ENCODE results near the gene THTPA. TPM values are rescaled to one million over a fixed set of nuclear protein-coding genes. Genes with fewer than 3 reads are reported as not detected.
"Not testable (repeated sequence)": the region's sequence is repeated elsewhere in the genome, so short reads cannot be mapped to it uniquely, and the experiment has no call there.

Gene THTPA
- total RNA-seq, 1 experiment from 2014 or later: 12.4 TPM

DNA sequence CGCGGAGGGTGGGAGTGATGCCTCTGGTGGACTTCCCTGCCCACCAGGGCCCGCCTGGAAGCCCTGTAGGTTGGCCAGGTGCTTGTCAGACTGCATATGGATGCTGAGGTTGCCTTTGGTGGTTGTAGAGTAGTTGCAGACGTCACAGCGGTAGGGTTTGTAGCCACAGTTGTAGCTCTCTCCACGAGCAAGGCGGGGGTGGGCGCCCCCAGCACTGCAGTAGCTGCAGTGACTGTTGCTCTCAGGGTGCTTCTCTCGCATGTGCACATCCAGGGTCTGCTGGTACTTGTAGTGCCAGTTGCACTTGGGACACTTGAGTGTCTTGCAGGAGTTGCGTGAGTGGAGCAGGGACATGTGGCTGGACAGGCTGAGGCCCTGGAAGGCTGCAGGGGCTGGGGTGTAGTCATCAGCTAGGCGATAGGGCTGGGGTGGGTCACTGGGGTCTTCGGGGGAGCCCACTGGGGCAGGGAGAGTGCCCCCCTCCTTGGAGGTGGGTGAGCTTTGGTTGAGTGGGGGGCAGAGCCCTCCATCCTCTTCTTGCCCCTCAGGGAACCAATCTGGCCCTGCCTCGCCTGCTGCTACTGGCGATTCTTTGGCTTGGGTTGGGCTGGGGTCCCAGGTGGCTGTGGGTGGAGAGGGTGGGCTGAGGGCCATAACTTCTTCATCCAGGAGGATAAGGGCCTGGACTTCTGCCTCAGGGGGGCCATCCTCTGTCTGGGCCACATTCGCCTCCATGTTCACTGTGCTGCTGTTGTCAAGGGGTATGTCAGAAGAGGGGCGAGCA lies 22.2 kb upstream of the THTPA start:
- no peak for DNase-seq (ENCODE audit: low read depth)

DNA sequence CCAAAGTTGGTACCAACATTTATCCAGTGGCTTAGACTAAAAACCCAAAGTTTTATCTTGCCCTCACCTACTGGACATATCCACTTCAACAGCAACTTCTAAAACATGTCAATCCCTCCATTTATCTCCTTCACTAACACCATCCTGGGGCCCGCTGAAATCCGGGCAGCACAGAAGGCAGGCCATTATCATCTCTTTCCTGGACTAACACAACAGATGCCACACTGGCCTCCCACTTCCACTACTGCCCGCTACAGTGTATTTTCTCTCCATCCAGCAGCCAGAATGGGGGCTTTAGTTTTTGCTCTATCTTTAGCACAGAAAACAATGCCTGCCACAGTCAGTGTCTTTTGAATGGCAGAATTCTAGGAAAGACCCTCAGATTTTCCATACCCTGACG lies 20.1 kb upstream of the THTPA start:
- no peak for DNase-seq (ENCODE audit: low read depth)

DNA sequence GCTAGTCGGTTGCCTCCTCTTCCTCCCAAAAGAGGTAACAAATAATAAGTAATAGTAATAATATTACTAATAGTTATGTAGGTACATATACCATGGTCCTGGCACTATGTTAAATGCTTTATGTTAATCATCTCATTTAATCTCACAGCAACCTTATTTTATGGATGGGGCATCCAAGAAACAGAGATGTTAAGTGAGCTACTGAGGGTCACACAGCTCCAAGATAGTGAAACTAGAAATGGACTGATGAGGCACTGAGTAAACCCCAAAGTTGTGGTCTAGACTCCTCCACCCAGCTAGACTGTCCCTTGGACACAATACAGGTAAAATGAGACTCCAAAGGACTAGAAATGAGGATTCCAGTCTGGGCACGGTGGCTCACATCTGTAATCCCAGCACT lies 19.6 kb upstream of the THTPA start:
- DNase-seq (ENCODE audit: low read depth): no peak

DNA sequence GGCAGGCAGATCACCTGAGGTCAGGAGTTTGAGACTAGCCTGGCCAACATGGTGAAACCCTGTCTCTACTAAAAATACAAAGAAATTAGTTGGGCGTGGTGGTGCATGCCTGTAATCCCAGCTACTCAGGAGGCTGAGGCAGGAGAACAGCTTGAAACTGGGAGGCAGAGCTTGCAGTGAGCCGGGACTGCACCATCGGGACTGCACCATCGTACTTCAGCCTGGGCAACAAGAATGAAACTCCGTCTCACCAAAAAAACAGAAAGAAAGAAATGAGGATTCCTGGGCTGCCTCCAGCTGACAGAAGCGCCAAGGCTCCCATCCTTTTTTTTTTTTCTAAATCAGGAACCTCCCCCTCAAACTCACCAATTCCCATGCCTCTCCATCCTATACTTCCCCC lies 19.2 kb upstream of the THTPA start:
- DNase-seq (ENCODE audit: low read depth): not testable (repeated sequence)

DNA sequence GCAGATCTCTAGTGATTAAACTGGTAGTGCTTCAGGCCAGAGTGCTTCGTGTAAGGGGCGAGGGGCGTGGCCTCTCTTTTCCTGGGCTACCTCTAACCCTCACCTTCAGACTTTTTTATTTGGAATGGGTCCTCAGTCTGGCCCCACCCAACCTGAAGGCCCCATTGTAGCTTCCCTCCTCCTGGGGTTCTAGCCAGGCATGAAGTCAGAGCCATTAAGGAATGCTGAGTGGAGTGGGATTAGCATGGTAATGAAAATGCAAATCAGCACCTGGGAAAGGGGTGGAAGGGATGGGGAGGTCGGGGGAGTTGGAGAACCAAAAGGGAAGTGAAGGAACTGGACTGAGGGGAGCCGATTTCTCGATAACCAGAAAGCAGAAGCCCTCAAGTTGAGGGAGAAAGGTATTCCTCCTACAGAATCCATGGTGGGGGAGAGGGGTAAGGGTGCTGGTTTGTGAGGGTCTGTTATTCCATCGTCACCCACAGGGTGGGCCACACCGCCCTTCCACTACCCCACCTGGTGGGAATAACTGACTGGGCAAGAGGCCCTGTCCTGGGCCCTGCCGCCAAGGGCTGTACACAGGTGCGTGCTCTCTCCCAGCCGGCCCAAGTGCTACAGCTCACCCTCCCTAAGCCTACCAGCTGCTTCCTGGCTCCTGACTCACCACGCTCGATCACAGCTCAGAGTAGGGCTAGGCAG lies 18.6 kb upstream of the THTPA start:
- no peak for DNase-seq (ENCODE audit: low read depth)

DNA sequence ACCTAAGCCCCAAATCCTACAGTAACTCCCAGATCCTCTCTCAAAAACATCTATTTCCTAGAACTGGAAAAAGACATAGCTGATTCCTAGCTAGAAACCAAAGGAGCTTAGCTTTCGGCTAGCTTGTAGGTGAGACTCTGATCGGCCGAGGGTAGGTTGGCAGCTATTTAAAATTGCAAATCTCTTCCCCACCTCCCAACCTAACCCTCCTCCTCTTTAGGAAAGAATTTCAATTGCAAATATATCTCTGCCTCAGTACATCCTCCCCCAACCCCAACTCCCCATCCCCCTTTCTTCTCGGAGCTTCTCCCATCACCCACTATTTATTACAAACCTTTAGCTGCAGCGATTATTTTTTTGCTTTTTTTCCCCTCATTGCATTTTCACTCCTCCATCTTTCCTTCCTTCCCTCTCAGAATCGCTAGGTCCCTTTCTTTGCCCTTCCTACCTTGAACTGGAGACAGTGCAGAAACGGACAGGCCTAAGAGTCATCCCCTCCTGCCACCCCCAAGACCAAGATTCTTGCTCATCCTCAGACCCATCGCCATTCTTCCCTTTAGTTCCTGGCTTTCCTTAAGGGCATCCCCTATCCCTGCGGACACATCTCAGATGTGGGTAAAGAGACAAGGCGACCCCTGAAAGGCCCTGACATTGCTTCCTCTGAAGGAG lies 17.9 kb upstream of the THTPA start:
- DNase-seq (ENCODE audit: low read depth): no peak

DNA sequence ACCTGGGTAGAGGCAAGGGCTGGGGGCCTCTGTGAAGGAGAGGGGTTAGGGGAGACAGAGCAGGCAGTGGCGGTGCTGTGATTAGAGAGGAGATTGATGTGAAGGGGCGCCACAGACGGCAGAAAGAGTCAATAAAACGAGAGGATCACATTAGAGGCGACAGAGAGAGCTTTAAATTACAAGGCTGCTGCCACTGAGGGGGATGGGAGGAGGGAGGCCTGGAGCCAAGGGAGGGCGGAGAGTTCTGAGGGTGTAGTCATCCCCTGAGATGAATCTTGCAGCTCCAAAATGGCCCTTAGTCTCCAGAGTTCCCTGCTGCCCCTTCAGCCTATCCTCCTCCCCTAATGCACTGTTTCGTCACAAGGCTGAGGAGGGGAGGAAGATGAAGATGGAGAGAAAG lies 17.3 kb upstream of the THTPA start:
- no peak for DNase-seq (ENCODE audit: low read depth)

DNA sequence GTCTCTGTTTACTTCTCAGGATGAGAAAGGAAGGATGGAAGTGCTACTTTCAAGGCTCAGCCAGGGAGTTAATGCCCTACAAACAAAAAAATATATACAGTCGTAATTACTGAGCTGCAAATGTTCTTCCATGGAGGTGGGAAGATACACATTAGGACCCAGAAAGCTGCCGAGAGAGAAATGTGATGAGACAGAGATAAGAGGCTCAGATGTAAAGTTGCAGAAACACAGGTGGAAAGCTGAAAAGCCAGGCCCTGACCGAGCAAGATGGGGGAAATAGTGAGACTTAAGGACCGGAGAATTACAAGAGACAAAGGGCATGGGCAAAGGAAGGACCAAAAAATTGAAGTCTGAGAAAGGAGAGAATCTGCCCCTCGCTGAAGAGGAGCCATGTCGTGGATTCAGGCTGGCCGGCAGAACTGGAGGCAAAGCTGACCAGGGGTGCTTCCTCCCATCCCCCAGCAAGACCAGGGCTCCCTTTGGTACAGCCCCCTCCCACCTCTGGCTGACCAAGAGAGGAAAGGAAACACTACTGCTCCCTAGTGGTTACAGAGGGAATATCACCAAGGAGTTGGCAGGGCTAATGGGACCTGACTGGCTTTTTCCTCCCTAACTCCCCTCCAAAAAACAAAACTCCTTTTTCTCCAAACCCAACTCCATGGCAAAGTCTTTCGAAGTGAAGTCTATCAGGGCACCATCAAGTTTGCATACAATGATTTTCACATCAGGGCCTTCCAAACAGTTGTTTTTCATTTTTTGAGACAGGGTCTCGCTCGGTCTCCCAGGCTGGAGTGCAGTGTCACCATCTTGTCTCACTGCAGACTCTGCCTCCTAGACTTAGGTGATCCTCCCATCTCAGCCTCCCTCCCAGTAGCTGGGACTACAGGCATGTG lies 16.6 kb upstream of the THTPA start:
- DNase-seq (ENCODE audit: low read depth): peak; percentile 28

DNA sequence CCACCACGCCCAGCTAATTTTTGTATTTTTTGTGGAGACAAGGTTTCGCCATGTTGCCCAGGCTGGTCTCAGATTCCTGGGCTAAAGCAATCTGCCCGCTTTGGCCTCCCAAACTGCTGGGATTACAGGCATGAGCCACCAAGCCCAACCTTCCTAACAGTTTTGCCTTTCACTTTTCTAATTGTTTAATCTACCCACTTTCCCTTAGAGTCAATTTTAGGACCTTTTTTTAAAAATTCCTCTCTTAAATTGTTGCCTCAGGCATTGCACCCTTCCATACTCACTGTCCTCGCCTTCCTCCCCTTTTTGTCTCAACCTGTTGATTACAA lies 16.0 kb upstream of the THTPA start:
- no peak for DNase-seq (ENCODE audit: low read depth)

DNA sequence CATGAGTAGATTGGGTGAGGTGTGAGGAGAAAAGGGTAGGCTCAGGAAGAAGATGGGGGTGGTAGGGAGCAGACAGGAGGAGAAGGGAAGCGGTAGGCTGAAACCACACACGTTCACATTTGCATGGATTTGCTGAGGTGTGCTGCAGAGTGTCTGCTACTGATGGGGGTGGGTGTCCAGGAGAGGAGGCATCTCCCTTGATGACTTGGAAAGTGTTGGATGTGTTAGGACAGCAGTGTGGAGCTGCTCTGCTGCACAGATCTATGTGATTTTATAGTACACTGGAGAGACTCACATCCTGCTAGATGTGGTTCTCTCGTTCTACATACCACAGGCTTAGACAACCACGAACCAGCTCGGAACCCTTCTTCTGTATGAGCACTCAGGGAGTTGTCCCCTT lies 13.8 kb upstream of the THTPA start:
- no peak for DNase-seq (ENCODE audit: low read depth)

DNA sequence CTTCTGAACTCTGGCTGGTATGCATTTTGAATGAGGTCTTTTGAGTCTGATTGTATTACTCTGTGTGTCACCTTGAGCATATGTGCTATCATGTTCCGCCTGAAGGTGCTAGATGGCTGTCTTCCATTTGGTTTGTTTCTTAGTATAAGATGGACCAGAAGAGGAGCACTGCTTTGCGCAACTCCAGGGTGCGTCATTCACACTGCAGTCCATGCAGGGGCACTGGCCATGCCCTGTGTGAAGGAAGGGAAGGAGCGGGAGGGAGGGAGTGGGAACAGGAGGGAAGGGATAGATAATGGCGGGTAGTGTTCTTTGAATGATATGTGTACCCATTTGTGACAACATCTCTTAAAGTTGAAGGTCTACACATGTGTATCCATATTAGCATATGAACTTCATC lies 12.7 kb upstream of the THTPA start:
- no peak for DNase-seq (ENCODE audit: low read depth)

DNA sequence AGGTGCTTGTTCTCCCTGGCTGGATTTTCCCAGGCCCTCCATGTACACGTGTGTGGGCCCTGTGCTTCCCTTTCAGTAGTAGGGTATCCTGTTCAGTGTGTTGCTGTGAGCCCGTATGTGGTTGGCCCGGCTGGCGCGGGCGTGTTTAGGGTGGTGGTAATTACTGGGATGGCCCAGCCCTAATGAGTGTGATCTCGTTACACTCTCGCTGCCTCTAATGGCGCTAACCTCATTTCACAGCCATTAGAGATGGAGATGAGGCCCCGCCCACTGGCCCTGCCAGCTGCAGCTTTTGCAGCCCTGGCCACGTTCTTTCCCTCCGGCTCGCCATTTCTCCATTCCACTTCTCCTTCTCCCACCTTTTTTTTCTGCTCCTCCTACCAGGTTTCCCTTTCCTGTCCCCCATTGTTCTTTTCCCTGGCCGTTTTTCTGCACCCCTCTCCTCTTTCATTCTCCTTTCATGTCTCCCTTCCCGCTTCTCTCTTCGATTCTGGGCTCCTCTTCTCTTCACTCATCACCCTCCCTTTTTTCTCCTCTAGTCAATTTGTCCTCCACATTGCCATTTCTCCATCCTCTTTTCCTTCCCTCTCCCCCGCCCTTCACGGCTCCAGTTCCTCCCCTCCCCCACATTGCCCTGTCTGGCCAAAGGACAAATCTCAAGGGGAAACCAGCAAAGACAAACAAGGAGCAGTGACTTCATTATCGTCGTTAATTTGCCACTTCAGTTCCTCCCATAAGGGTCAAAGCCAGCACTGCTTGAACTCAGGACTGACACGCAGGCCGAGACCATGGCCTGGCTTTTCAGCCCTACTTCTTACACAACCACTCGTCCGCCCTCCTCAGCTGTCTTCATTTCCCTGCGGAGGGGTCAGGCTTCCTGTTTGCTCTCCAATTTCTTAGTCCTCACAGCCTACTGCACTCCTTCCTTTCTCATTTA lies 11.3 kb upstream of the THTPA start:
- no peak for DNase-seq (ENCODE audit: low read depth)

DNA sequence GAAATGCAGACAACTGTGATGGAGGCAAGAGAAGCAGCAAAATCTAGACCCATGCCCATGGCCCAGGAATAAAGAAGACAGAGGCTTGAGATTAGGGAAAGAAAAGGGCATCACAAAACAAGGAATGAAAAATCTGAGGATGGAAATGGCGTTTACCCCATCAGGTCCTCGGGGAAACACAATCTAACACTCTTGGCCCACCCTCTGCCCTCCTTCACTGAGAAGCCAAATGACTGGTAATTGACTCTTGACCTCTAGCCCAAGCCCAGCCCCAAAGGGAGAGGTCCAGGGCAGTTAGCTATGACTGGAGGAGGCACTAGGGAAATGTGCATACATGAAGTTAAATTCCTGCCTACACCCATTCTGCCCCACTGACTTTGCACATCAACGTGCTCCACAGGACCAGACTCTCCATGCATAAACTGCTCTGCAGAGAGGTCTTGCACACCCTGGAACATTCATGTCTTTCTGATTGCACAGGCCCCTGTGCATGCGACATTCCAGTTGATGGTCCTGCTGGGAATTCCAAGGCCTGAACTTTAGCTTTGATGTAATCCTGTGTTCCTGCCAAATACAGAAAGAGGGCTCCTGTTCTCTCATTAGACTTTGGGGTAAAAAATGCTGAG lies 10.2 kb upstream of the THTPA start:
- DNase-seq (ENCODE audit: low read depth): no peak

DNA sequence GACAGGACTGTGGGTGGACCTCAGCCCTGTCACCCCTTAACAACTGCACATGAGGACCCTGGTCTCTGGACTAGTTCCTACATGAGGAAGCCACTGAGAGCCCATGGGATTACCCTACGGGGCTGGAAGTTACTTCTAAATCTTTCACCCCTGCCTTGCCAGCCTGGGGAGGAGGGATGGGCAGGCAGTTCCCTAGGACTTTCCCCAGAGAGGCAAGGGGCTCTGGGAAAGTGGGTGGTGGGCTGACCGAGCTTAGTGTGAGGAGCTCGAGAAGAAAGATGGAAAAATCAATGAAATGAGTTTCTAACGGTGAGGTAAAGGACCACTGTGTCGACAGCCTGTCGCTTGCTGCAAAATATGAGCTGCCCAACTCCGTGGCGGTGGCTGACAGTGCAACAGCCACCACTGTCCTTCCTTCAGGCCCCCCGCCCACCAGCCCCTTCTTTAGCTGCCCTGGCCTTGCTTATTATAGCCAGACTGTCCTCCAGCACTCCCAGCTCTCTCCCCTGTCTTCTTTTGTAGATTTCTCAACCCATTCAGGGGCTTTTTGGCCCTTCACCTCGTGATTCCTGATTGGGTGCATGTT lies 9.5 kb upstream of the THTPA start:
- DNase-seq (ENCODE audit: low read depth): no peak

DNA sequence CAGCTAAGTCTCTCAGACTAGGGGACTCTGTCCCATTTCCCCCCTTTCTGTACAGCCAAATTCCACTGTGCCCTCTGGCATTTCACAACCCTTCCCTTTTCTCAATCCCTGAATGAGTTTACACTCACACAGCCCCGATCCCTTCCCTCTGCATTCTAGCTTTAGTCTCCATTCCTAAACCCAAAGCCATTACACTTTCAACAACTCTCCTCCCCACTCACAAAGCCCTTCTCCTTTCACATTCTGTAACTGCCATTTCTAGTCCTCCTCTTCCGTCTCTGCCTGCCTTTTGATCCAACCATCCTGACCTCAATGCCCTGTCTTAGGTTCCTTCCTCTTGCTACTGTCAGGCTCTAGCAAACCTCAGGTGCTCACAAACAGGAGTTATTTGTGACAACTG lies 8.1 kb upstream of the THTPA start:
- DNase-seq (ENCODE audit: low read depth): no peak

DNA sequence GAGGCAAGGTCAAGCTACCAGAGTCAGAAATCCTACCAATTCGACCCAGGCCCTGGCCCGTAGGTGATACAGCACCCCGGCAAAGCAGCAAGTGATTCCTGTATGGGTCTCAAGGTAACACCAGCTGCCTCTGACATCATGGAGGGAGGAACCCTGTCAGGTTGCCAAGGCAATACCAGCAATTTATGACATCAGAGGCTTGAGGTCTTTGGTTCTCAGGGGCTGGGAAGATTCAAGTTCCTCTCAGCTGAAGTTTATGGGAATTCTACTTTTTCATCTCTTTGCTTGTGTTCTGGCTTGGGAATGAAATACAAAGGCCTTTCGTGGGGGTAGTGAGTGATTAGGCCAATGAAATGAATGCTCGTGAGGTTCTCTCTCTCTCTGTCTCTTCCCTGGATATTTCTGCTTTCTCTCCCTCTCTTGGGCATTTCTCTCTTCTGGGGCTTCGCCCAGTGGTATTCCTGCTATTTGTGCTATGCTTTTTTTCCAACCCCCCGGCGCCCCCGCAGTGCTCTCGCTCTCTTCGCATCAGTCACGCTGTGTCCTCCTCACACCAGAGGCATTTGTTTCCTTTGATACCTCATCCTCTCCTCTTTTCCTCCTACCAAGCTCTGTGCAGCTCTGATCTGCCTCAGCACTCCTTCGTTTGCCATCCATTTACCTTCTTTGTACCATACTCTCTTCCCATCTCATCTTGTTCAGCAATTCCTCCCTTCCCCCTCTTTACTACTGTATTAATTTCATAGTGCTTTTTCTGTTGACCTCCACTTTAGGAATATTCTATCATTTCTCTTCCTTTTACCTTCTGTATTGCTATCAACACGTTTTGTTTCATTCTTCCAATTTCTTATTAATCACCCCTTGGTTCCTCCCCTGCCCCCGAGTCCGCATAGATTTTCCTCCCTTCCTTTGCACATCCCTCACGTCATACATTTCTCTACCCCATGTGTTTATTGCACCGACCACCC lies 7.4 kb upstream of the THTPA start:
- no peak for DNase-seq (ENCODE audit: low read depth)

DNA sequence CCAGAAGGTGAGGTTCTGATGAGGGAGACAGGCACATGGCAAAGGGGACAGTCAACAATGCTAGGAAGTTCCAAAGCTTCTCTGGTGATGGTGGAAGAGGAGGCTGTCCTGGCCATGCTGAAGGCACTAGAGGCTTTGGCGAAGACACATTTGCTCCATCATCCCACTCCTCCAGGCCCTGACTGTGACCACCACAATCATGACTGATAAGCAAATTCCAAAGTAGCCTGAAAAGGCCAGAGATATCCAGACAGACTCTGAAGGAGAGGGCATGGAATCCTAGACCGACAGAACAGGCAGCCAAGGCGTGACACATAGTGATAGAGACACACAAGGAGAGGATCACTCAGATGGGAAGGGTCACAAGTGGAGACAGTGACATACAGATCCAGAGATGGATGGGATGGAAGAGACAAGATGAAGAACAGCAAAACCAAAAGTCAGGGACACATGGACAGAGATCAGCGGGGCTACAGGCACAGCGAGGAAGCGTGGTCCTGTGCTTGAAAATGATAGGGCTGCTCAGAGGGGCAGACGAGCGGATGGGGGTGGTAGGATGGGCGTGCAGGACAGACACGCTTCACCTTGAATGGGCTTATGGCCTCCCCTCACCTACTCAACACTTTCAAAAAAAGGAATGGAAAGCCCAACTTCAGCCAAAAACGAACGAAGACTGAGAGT lies 5.8 kb upstream of the THTPA start:
- DNase-seq (ENCODE audit: low read depth): no peak

DNA sequence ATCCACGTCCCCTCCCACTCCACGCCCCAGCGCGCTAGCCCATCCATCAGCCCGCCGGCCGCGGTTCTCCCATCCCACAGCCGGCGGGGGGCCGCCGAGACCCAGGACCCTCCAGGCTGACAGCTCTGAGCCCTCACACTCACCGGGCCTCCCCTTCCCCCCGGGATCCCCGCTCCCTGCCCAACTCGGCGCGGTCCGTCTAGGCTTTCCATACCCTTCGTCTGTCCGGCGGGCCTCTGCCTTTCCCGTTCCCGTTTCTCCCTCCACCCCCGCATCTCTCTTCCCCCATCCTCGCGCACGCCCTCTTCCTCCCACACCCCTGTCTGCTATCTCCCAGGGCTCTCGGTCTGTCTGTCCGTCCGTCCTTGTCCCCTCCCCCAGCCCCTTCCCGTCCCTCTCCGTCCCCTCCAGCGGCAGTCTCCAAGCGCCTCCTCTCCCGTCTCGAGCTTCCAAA lies 5.2 kb upstream of the THTPA start:
- DNase-seq (ENCODE audit: low read depth): no peak
